PFSK-1 (cell line): Measurements from ENCODE around the gene BICRA.

Source experiments
- FOXP2 ChIP-seq: optimal IDR thresholded peaks from 2 replicates; pipeline ENCODE3; 2011; ENCODE audit warnings: borderline replicate concordance, control low read depth, inconsistent platforms; ENCODE audit not compliant: insufficient read depth; ENCODE audit errors: extremely low read length, extremely low read depth
- POLR2AphosphoS5 ChIP-seq: IDR thresholded peaks from 2 replicates; pipeline ENCODE4 v1.6.1; 2012; ENCODE audit warnings: low read depth, mild to moderate bottlenecking, control low read depth, low read length, moderate library complexity
- SIN3A ChIP-seq: IDR thresholded peaks from 2 replicates; pipeline ENCODE4 v1.6.1; 2012; ENCODE audit warnings: mild to moderate bottlenecking, low read length, moderate library complexity, borderline replicate concordance; ENCODE audit not compliant: insufficient read depth
- TAF1 ChIP-seq: IDR thresholded peaks from 2 replicates; pipeline ENCODE4 v1.6.1; 2012; ENCODE audit warnings: low read length, control low read depth, borderline replicate concordance; ENCODE audit not compliant: insufficient read depth
- TF ChIP-seq, protein P1 (sequence below), 2 experiments: IDR thresholded peaks; 2 replicates each; pipeline versions ENCODE4 v1.6.1 to v1.8.0; 2011 to 2012; ENCODE audit warnings: low read depth in 2 of 2, low read length in 2 of 2, control low read depth in 1 of 2, inconsistent platforms in 1 of 2, mild to moderate bottlenecking in 1 of 2, moderate library complexity in 1 of 2; ENCODE audit not compliant: insufficient read depth in 1 of 2

Gene BICRA

DNA sequence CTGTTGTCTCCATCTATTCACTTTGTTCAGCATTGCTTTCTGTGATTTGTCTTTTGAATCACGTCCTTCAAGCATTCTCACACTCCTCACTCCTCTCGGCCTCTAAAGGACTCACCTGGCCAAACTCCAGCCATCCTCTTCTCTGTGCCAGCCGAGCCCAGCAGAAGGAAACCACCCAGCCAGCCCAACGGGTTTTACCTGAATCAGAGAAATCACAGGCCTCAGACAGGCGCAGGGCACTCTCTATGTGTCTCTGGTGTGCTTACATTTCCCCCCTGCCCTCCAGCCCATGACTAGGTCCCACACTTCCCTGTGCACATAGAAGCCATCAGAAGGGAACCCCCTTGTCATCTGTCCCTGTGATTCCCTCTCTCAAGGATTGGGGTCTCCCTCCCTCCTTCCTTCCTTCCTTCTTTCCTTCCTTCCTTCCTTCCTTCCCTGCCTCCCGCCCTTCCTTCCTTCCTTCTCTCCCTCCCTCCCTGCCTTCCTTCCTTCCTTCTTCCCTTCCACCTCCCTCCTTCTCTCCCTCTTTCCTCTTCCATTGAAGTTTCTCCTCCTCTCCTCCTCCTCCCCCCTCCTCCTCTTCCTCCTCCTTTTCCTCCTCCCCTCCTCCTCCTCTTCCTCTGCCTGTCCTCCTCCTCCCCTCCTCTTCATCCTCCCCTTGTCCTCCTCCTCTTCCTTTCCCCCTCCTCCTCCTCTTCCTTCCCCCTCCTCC lies 27.2 kb upstream of the BICRA start:
- TF ChIP-seq, protein P1, sequence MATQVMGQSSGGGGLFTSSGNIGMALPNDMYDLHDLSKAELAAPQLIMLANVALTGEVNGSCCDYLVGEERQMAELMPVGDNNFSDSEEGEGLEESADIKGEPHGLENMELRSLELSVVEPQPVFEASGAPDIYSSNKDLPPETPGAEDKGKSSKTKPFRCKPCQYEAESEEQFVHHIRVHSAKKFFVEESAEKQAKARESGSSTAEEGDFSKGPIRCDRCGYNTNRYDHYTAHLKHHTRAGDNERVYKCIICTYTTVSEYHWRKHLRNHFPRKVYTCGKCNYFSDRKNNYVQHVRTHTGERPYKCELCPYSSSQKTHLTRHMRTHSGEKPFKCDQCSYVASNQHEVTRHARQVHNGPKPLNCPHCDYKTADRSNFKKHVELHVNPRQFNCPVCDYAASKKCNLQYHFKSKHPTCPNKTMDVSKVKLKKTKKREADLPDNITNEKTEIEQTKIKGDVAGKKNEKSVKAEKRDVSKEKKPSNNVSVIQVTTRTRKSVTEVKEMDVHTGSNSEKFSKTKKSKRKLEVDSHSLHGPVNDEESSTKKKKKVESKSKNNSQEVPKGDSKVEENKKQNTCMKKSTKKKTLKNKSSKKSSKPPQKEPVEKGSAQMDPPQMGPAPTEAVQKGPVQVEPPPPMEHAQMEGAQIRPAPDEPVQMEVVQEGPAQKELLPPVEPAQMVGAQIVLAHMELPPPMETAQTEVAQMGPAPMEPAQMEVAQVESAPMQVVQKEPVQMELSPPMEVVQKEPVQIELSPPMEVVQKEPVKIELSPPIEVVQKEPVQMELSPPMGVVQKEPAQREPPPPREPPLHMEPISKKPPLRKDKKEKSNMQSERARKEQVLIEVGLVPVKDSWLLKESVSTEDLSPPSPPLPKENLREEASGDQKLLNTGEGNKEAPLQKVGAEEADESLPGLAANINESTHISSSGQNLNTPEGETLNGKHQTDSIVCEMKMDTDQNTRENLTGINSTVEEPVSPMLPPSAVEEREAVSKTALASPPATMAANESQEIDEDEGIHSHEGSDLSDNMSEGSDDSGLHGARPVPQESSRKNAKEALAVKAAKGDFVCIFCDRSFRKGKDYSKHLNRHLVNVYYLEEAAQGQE (IDR thresholded peaks at IDR 0.05; ENCODE audit: insufficient read depth in 1 of 2, low read depth in 2 of 2, low read length in 2 of 2): peak in 1 of 2 experiments; percentile 48; a peak in 1 of 4 replicates
- TF ChIP-seq TAF1: no peak

DNA sequence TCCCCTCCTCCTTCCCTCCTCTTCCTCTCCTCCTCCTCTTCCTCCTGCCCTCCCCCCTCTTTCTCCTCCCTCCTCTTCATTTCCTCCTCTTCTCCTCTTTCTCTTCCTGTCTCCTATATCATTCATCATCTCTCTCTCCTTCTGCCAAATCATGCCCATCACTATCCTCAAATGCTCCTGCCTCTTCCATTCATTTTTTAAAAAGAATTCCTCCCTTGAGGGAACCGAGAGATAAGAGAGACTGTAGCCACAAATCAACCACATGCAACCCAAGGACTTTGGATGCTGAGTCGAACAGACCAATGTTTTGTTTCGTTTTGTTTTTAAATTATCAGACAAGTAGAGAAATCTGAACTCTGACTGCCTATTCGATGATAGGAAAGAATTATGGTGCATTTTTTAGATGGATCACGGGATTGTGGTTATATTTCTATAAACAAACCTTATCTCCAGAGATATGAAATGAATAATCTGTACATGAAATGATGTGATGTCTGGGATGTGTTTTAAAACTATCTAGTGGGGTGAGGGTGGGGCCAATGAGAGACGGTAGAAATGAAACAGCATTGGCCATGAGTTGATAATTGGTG lies 26.5 kb upstream of the BICRA start:
- no peak for TF ChIP-seq POLR2AphosphoS5
- TF ChIP-seq SIN3A: no peak
- no peak for TF ChIP-seq TAF1
- TF ChIP-seq FOXP2: no peak
- TF ChIP-seq, protein P1 (IDR thresholded peaks at IDR 0.05; ENCODE audit: insufficient read depth in 1 of 2, low read depth in 2 of 2, low read length in 2 of 2): no peak

- no peak for TF ChIP-seq POLR2AphosphoS5
- TF ChIP-seq TAF1: no peak
- no peak for TF ChIP-seq SIN3A
- TF ChIP-seq, protein P1 (IDR thresholded peaks at IDR 0.05; ENCODE audit: insufficient read depth in 1 of 2, low read depth in 2 of 2, low read length in 2 of 2): no peak
- TF ChIP-seq FOXP2: no peak
These were observed 21.6 kb upstream of the BICRA start for GRCh38 chr19:47587295-47587694.

DNA sequence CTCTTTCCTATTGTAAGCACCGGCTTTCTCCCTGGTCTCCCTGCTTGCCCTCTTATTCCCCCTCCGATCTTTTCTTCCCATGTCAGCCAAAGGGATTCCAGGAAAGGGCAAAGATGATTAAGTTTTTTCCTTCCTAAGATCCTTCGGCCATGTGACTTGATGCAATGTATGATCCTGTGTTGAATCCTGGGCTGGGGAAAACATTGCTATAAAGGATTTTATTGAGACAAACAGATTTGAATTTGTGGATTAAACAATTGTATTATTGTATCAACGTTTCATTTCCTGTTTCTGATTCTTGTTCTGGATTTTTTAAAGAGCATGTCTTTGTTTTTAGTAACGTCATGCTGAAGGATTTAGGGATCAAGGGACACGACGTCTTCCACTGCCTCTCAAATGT lies 19.1 kb upstream of the BICRA start:
- TF ChIP-seq POLR2AphosphoS5: no peak
- TF ChIP-seq TAF1: no peak
- no peak for TF ChIP-seq FOXP2
- no peak for TF ChIP-seq SIN3A
- TF ChIP-seq, protein P1 (IDR thresholded peaks at IDR 0.05; ENCODE audit: insufficient read depth in 1 of 2, low read depth in 2 of 2, low read length in 2 of 2): no peak
